H9 (cell line): ENCODE data around the gene ACAP2. TPM values are rescaled to one million over a fixed set of nuclear protein-coding genes. Genes with fewer than 3 reads are reported as not detected.

ENCODE experiments used
- DNase-seq: peaks from one replicate; pipeline ENCODE4 v3.0.0-alpha.2; 2017
- H2AFZ ChIP-seq: one replicate; pipeline ENCODE4 v1.6.1; 2013; ENCODE audit warnings: mild to moderate bottlenecking, low read length, control low read depth, moderate library complexity
- H2AK5ac ChIP-seq: 2 replicates; pipeline ENCODE4 v1.6.1; 2013; ENCODE audit warnings: low read length, control low read depth, mixed read lengths; ENCODE audit not compliant: insufficient read length
- H2BK120ac ChIP-seq: one replicate; pipeline ENCODE4 v1.6.1; 2013; ENCODE audit warnings: low read depth, mild to moderate bottlenecking, low read length, control low read depth, inconsistent platforms; ENCODE audit not compliant: poor library complexity, severe bottlenecking
- H2BK12ac ChIP-seq: 2 replicates; pipeline ENCODE4 v1.6.1; 2013; ENCODE audit warnings: low read length, control low read depth, mixed read lengths, low read depth; ENCODE audit not compliant: insufficient read length
- H2BK15ac ChIP-seq: 2 replicates; pipeline ENCODE4 v1.6.1; 2013; ENCODE audit warnings: low read depth, low read length, control low read depth
- H2BK20ac ChIP-seq: one replicate; pipeline ENCODE4 v1.6.1; 2013; ENCODE audit warnings: low read depth, mild to moderate bottlenecking, low read length, control low read depth, inconsistent platforms; ENCODE audit not compliant: poor library complexity, severe bottlenecking
- H2BK5ac ChIP-seq: 2 replicates; pipeline ENCODE4 v1.6.1; 2013; ENCODE audit warnings: low read length, control low read depth, mixed read lengths; ENCODE audit not compliant: insufficient read length
- H3K14ac ChIP-seq: 2 replicates; pipeline ENCODE4 v1.6.1; 2013; ENCODE audit warnings: low read length, control low read depth; ENCODE audit not compliant: insufficient read depth
- H3K18ac ChIP-seq: 2 replicates; pipeline ENCODE4 v1.6.1; 2013; ENCODE audit warnings: low read depth, mild to moderate bottlenecking, mixed read lengths, low read length, control low read depth; ENCODE audit not compliant: insufficient read length
- H3K23ac ChIP-seq: 2 replicates; pipeline ENCODE4 v1.6.1; 2013; ENCODE audit warnings: low read length, control low read depth, mixed read lengths, low read depth; ENCODE audit not compliant: insufficient read length
- H3K23me2 ChIP-seq: 2 replicates; pipeline ENCODE4 v1.6.1; 2013; ENCODE audit warnings: low read depth, mild to moderate bottlenecking, mixed read lengths, low read length, control low read depth; ENCODE audit not compliant: insufficient read length, poor library complexity, severe bottlenecking
- H3K27ac ChIP-seq: 2 replicates; pipeline ENCODE4 v1.5.1; 2013; ENCODE audit warnings: low read length, control low read depth, mixed read lengths, low read depth; ENCODE audit not compliant: insufficient read length
- H3K27me3 ChIP-seq: 2 replicates; pipeline ENCODE4 v1.6.1; 2013; ENCODE audit warnings: low read length, control low read depth, inconsistent platforms; ENCODE audit not compliant: insufficient read depth
- H3K4ac ChIP-seq: 2 replicates; pipeline ENCODE4 v1.6.1; 2013; ENCODE audit warnings: low read depth, mild to moderate bottlenecking, control low read depth, inconsistent platforms, low read length, moderate library complexity
- H3K4me1 ChIP-seq: 2 replicates; pipeline ENCODE4 v1.6.1; 2013; ENCODE audit warnings: low read length, control low read depth, inconsistent platforms; ENCODE audit not compliant: insufficient read depth
- H3K4me2 ChIP-seq: 2 replicates; pipeline ENCODE4 v1.6.1; 2013; ENCODE audit warnings: low read length, control low read depth, mixed read lengths; ENCODE audit not compliant: insufficient read length, insufficient read depth
- H3K56ac ChIP-seq: 2 replicates; pipeline ENCODE4 v1.6.1; 2013; ENCODE audit warnings: low read depth, mild to moderate bottlenecking, mixed read lengths, low read length, control low read depth; ENCODE audit not compliant: insufficient read length
- H3K79me1 ChIP-seq: 2 replicates; pipeline ENCODE4 v1.6.1; 2013; ENCODE audit warnings: low read depth, mild to moderate bottlenecking, moderate library complexity, low read length, control low read depth, inconsistent platforms; ENCODE audit not compliant: insufficient read depth, poor library complexity, severe bottlenecking
- H3K79me2 ChIP-seq: 2 replicates; pipeline ENCODE4 v1.6.1; 2013; ENCODE audit warnings: low read length, control low read depth, inconsistent platforms; ENCODE audit not compliant: insufficient read depth
- H3K9ac ChIP-seq: 2 replicates; pipeline ENCODE4 v1.6.1; 2013; ENCODE audit warnings: low read length, control low read depth, mixed read lengths; ENCODE audit not compliant: insufficient read length; ENCODE audit errors: extremely low read depth
- H3K9me3 ChIP-seq: one replicate; pipeline ENCODE4 v1.6.1; 2013; ENCODE audit warnings: low read depth, low read length, inconsistent platforms; ENCODE audit not compliant: control insufficient read depth
- H3T11ph ChIP-seq: one replicate; pipeline ENCODE4 v1.6.1; 2013; ENCODE audit warnings: mild to moderate bottlenecking, low read length, control low read depth, inconsistent platforms
- H4K20me1 ChIP-seq: one replicate; pipeline ENCODE4 v1.6.1; 2013; ENCODE audit not compliant: control insufficient read depth, insufficient read length, insufficient read depth
- H4K5ac ChIP-seq: 2 replicates; pipeline ENCODE4 v1.6.1; 2013; ENCODE audit warnings: low read depth, mild to moderate bottlenecking, mixed read lengths, low read length, control low read depth; ENCODE audit not compliant: insufficient read length
- H4K8ac ChIP-seq: replicated peaks from 2 replicates; pipeline ENCODE4 v1.6.1; 2013; ENCODE audit warnings: low read length, control low read depth, mixed read lengths, low read depth; ENCODE audit not compliant: insufficient read length
- H4K91ac ChIP-seq: 2 replicates; pipeline ENCODE4 v1.6.1; 2013; ENCODE audit warnings: low read depth, mild to moderate bottlenecking, moderate library complexity, mixed read lengths, low read length, control low read depth; ENCODE audit not compliant: insufficient read length
- H3K27ac Mint-ChIP-seq, 3 experiments: 2 replicates in 2 of 3; 3 replicates in 1 of 3; pipeline ENCODE4 v1.8.0; 2020 to 2021; ENCODE audit warnings: mixed read lengths in 3 of 3, mild to moderate bottlenecking in 1 of 3, moderate library complexity in 1 of 3
- H3K27me3 Mint-ChIP-seq: 2 replicates; pipeline ENCODE4 v1.8.0; 2021; ENCODE audit warnings: low read depth, mild to moderate bottlenecking, moderate library complexity, mixed read lengths
- H3K36me3 Mint-ChIP-seq, 3 experiments: 2 replicates in 2 of 3; 3 replicates in 1 of 3; pipeline ENCODE4 v1.8.0; 2020 to 2021; ENCODE audit warnings: low read depth in 3 of 3, mixed read lengths in 3 of 3; ENCODE audit not compliant: insufficient read depth in 1 of 3
- H3K4me1 Mint-ChIP-seq, 2 experiments: 2 replicates each; pipeline ENCODE4 v1.8.0; 2020; ENCODE audit warnings: mixed read lengths in 2 of 2
- H3K4me3 Mint-ChIP-seq, 2 experiments: 2 replicates in 1 of 2; 3 replicates in 1 of 2; pipeline ENCODE4 v1.8.0; 2020 to 2021; ENCODE audit warnings: mild to moderate bottlenecking in 2 of 2, mixed read lengths in 2 of 2, moderate library complexity in 1 of 2
- H3K9me3 Mint-ChIP-seq, 2 experiments: 2 replicates in 1 of 2; 3 replicates in 1 of 2; pipeline ENCODE4 v1.8.0; 2020; ENCODE audit warnings: mild to moderate bottlenecking in 2 of 2, mixed read lengths in 2 of 2, moderate library complexity in 1 of 2
- CTCF ChIP-seq: fragments of 200-600 bp; sonication (generic); conservative IDR thresholded peaks from 3 replicates; pipeline ENCODE4 v1.8.0; 2021; ENCODE audit warnings: antibody characterized with exemption, mild to moderate bottlenecking
- WGBS: extraction: QIAGEN DNeasy Blood & Tissue Kit; methylation state at CpG from one replicate; pipeline ENCODE4 v1.1.7; 2013; ENCODE audit warnings: missing lambda C conversion rate, low lambda C conversion rate, mixed read lengths; ENCODE audit not compliant: insufficient read length; ENCODE audit errors: extremely low coverage; 5-methylcytosine and 5-hydroxymethylcytosine counted together
- total RNA-seq: library from RNA; stranded (reverse); gene quantifications from 2 replicates; pipeline ENCODE4 v1.2.1, GENCODE V29; 2021

Gene ACAP2
- total RNA-seq, 1 experiment from 2014 or later, result 30.8 TPM

DNA sequence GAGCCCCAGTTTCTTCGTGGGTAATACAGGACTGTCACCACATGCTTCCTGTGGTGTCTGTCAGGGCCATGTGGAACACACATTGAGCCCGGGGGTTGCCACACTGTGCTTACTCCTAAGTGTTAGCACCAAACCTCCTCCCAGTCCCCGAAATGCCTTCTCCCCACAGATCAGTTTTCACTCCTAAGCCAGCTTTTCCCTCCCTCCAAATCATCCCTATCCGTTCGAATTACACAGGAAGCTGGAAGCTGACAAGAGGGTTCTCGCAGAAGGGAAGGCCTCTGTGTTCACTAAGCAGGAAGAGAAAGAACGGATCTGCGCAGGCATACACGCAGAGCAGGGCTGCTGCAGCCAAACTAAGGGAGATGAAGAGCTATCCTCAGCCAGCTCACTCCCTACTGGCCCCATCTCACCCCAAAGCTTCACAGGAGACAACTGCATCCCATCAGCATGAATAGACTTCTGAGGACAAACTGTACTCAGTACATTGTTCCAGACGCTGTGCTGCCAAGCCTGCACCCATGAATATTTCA is 204.2 kb downstream of the ACAP2 start:
- H3T11ph ChIP-seq, result no peak overlapping the region
- H3K23ac ChIP-seq, result no peak overlapping the region
- TF ChIP-seq CTCF, result no peak
- DNase-seq, result peak; percentile 24
- Mint-ChIP-seq H3K27me3 (no peaks in the 10 kb centered on the region; the same call in 1 of the 2 replicates), H3K36me3 (peaks cover 25 to 30% (median 27%) of the 10 kb centered on the region in 3 experiments), H3K9me3 (peaks cover 0 to 10% of the 10 kb centered on the region in 2 experiments; a peak in 2 of 5 replicates), H3K4me3 (no peak overlapping the region), H3K27ac (peak overlapping the region in 1 of 3 experiments; percentile 55; a peak in 3 of 7 replicates), H3K4me1 (peaks cover 22 to 26% of the 10 kb centered on the region in 2 experiments)
- no peak overlapping the region for H3K14ac ChIP-seq
- no peak overlapping the region for H2BK5ac ChIP-seq
- H4K91ac ChIP-seq, result no peak overlapping the region
- H4K8ac ChIP-seq, result no peak overlapping the region
- H3K56ac ChIP-seq, result no peak overlapping the region
- H2BK15ac ChIP-seq, result no peak overlapping the region
- no peaks in the 10 kb centered on the region for H3K9me3 ChIP-seq
- no peak overlapping the region for H3K9ac ChIP-seq
- no peak overlapping the region for H2BK120ac ChIP-seq
- H2BK12ac ChIP-seq, result no peak overlapping the region
- H2AFZ ChIP-seq, result no peak overlapping the region
- no peak overlapping the region for H3K4ac ChIP-seq
- H3K79me1 ChIP-seq, result peaks cover 3% of the 10 kb centered on the region
- no peak overlapping the region for H3K27ac ChIP-seq
- H2AK5ac ChIP-seq, result no peak overlapping the region
- no peaks in the 10 kb centered on the region for H3K27me3 ChIP-seq
- no peak overlapping the region for H3K4me2 ChIP-seq
- no peaks in the 10 kb centered on the region; the same call in 1 of the 2 replicates for H3K79me2 ChIP-seq
- no peaks in the 10 kb centered on the region for H4K20me1 ChIP-seq
- no peak overlapping the region for H4K5ac ChIP-seq
- H3K18ac ChIP-seq, result no peak overlapping the region
- WGBS, result no CpG with 5 or more reads among the region's 10 CpGs
- H3K23me2 ChIP-seq, result no peaks in the 10 kb centered on the region
- peaks cover 5% of the 10 kb centered on the region; the same call in 1 of the 2 replicates for H3K4me1 ChIP-seq
- H2BK20ac ChIP-seq, result no peak overlapping the region
